Mesothelial cell of epicardium (in vitro differentiated cells): Measurements from ENCODE around the gene TNFAIP8. TPM values are rescaled to one million over a fixed set of nuclear protein-coding genes. Genes with fewer than 3 reads are reported as not detected.

Experiments used
- DNase-seq, 2 experiments: peaks; one replicate each; pipeline ENCODE4 v3.0.0; 2021; ENCODE audit warnings: low spot score in 2 of 2; ENCODE audit not compliant: unreplicated experiment in 2 of 2
- H3K27ac Mint-ChIP-seq: 2 replicates; pipeline ENCODE4 v1.8.0; 2021; ENCODE audit warnings: mixed read lengths
- H3K27me3 Mint-ChIP-seq: 2 replicates; pipeline ENCODE4 v1.8.0; 2021; ENCODE audit warnings: low read depth, mixed read lengths
- H3K36me3 Mint-ChIP-seq: 2 replicates; pipeline ENCODE4 v1.8.0; 2021; ENCODE audit warnings: mixed read lengths
- H3K4me1 Mint-ChIP-seq: 2 replicates; pipeline ENCODE4 v1.8.0; 2021; ENCODE audit warnings: mixed read lengths
- H3K4me3 Mint-ChIP-seq: 2 replicates; pipeline ENCODE4 v1.8.0; 2021; ENCODE audit warnings: mild to moderate bottlenecking, moderate library complexity, mixed read lengths
- H3K9me3 Mint-ChIP-seq: 2 replicates; pipeline ENCODE4 v1.8.0; 2021; ENCODE audit warnings: mixed read lengths
- total RNA-seq: library from RNA; stranded (reverse); gene quantifications from 3 replicates; pipeline ENCODE4 v1.2.1, GENCODE V29; 2021
- TF ChIP-seq, protein P1 (sequence below): fragments of 200-600 bp; sonication (generic); IDR thresholded peaks from one replicate; pipeline ENCODE4 v1.5.0; 2021; ENCODE audit warnings: antibody characterized with exemption; ENCODE audit not compliant: unreplicated experiment

The TNFAIP8 gene
- total RNA-seq, 1 donor from 2014 or later: 26.5 TPM

- Mint-ChIP-seq H3K27me3 (no peaks in the 10 kb centered on the region), H3K9me3 (no peaks in the 10 kb centered on the region), H3K4me1 (peaks cover 60% of the 10 kb centered on the region), H3K4me3 (no peak overlapping the region), H3K27ac (no peak overlapping the region), H3K36me3 (peaks cover 6% of the 10 kb centered on the region)
- TF ChIP-seq, protein P1, sequence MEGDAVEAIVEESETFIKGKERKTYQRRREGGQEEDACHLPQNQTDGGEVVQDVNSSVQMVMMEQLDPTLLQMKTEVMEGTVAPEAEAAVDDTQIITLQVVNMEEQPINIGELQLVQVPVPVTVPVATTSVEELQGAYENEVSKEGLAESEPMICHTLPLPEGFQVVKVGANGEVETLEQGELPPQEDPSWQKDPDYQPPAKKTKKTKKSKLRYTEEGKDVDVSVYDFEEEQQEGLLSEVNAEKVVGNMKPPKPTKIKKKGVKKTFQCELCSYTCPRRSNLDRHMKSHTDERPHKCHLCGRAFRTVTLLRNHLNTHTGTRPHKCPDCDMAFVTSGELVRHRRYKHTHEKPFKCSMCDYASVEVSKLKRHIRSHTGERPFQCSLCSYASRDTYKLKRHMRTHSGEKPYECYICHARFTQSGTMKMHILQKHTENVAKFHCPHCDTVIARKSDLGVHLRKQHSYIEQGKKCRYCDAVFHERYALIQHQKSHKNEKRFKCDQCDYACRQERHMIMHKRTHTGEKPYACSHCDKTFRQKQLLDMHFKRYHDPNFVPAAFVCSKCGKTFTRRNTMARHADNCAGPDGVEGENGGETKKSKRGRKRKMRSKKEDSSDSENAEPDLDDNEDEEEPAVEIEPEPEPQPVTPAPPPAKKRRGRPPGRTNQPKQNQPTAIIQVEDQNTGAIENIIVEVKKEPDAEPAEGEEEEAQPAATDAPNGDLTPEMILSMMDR: no peak
- DNase-seq: no peak
These were observed 8.1 kb downstream of the TNFAIP8 start for GRCh38 chr5:119363936-119364335.

DNA sequence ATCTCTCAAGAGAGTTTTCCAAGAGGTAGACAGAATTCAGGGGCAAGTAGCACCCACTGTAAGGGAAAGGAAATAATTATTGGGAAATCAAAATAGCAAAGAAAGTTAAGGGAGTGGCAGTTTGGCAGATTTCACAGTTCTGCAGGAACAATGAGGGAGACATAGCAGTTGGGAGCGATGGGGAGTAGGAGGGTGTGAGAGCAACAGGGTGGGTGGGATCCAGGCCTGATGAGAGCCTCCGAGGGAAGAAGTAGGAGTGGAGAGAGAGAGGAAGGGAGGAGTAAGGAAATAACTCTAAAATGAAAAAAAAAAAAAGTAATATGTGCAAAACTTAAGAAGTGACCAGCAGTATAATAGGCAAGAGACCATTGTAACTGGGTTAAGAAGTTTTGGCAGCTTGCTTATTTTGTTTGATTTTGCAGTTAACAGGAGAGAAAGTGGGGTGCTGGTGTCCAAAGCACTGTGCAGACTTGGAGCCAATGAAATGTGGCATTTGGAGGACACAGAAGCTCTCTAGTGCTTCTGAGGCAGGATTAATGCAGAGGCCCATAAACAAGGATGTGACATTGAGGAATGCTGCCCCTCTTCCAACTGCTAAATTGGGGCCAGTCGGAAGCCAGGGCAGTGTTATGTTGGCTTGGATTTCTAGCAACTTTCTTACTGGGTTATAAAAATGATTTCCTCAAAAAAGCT is 10.2 kb downstream of the TNFAIP8 start:
- DNase-seq: no peak
- TF ChIP-seq, protein P1: no peak
- Mint-ChIP-seq H3K4me3 (no peak overlapping the region), H3K27ac (peak overlapping the region; percentile 63), H3K9me3 (no peaks in the 10 kb centered on the region), H3K4me1 (peaks cover 55% of the 10 kb centered on the region), H3K27me3 (no peaks in the 10 kb centered on the region), H3K36me3 (peaks cover 6% of the 10 kb centered on the region)

GRCh38 chr5:119366540-119366881 is 10.7 kb downstream of the TNFAIP8 start:
- H3K4me1 Mint-ChIP-seq: peaks cover 56% of the 10 kb centered on the region
- no peak overlapping the region for H3K4me3 Mint-ChIP-seq
- TF ChIP-seq, protein P1: no peak
- H3K36me3 Mint-ChIP-seq: peaks cover 6% of the 10 kb centered on the region
- H3K9me3 Mint-ChIP-seq: no peaks in the 10 kb centered on the region
- no peaks in the 10 kb centered on the region for H3K27me3 Mint-ChIP-seq
- peak overlapping the region; percentile 63 for H3K27ac Mint-ChIP-seq
- DNase-seq: no peak

GRCh38 chr5:119367502-119368237 is 11.9 kb downstream of the TNFAIP8 start:
- H3K4me1 Mint-ChIP-seq: peaks cover 49% of the 10 kb centered on the region
- no peak overlapping the region for H3K4me3 Mint-ChIP-seq
- H3K36me3 Mint-ChIP-seq: peaks cover 2% of the 10 kb centered on the region
- TF ChIP-seq, protein P1: no peak
- H3K9me3 Mint-ChIP-seq: no peaks in the 10 kb centered on the region
- DNase-seq: no peak
- no peak overlapping the region for H3K27ac Mint-ChIP-seq
- H3K27me3 Mint-ChIP-seq: no peaks in the 10 kb centered on the region

DNA sequence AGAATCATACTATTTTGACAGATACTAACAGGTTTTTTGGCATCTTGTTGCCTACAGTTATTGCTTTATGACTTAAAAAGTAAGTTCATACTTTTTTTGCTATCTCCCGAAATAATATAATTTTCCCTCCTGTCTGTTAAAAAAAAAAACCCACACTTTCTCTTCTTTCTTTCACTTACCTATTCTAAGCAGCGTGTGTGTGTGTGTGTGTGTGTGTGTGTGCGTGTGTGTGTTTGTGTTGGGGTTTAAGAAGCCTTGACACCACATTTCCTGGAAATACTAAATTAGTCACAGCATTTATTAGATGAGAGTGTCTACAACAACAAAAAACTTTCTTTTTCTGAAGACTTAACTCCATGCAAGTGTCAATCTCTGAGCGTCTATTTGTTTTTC is 12.4 kb downstream of the TNFAIP8 start:
- Mint-ChIP-seq H3K27ac (no peak overlapping the region), H3K36me3 (peaks cover 7% of the 10 kb centered on the region), H3K4me3 (no peak overlapping the region), H3K9me3 (peaks cover 2% of the 10 kb centered on the region), H3K4me1 (peaks cover 49% of the 10 kb centered on the region), H3K27me3 (no peaks in the 10 kb centered on the region)
- TF ChIP-seq, protein P1: no peak
- no peak for DNase-seq
